ENCODE data around the gene SEC63.

GRCh38 chr6:107820338-107821261 lies 137.4 kb downstream of the SEC63 start:
- no peak for TF ChIP-seq CTCF (IDR thresholded peaks at IDR 0.05)
- TF ChIP-seq POLR2AphosphoS5 (IDR thresholded peaks at IDR 0.05; ENCODE audit: insufficient read depth in 1 of 2, low read depth in 1 of 2): no peak

Data from vagina (tissue), 2 donors.